ENCODE results near the gene DRC1.
A peak's percentile ranks its signal among the peaks of the same experiment; 100 is the strongest.

DRC1 gene

GRCh38 chr2:26401739-26402541 is at the start of gene DRC1:
DRC1 (plus strand) TSS chr2:26401920; CDS start chr2:26401990, 70 bp downstream.
- TF ChIP-seq MAX (IDR thresholded peaks at IDR 0.05) (peak; percentile 41; the same call in 1 of the 2 replicates), YY1 (IDR thresholded peaks at IDR 0.05; ENCODE audit: low read depth) (no peak), EGR1 (IDR thresholded peaks at IDR 0.05) (peak; percentile 75)

GRCh38 chr2:26352892-26353291 is 48.8 kb upstream of the DRC1 start:
- TF ChIP-seq RAD21 (IDR thresholded peaks at IDR 0.05; ENCODE audit: low read depth) (no peak), EP300 (IDR thresholded peaks at IDR 0.05; ENCODE audit: borderline replicate concordance) (no peak), REST (IDR thresholded peaks at IDR 0.05; ENCODE audit: low read depth) (no peak), FOXM1 (IDR thresholded peaks at IDR 0.05; ENCODE audit: borderline replicate concordance, low read depth) (no peak), TAF1 (IDR thresholded peaks at IDR 0.05; ENCODE audit: low read depth) (no peak), ZBTB7A (IDR thresholded peaks at IDR 0.05; ENCODE audit: low read depth) (no peak), EGR1 (IDR thresholded peaks at IDR 0.05) (no peak), NFIC (IDR thresholded peaks at IDR 0.05) (no peak), CEBPB (IDR thresholded peaks at IDR 0.05) (no peak), YY1 (IDR thresholded peaks at IDR 0.05; ENCODE audit: low read depth) (no peak), CREB1 (IDR thresholded peaks at IDR 0.05; ENCODE audit: low read depth) (no peak)

- TF ChIP-seq TCF12 (IDR thresholded peaks at IDR 0.05; ENCODE audit: low read depth) (peak; percentile 52), RAD21 (IDR thresholded peaks at IDR 0.05; ENCODE audit: low read depth) (peak; percentile 13; the same call in 1 of the 2 replicates), REST (IDR thresholded peaks at IDR 0.05; ENCODE audit: low read depth) (no peak), ZBTB7A (IDR thresholded peaks at IDR 0.05; ENCODE audit: low read depth) (no peak), EP300 (IDR thresholded peaks at IDR 0.05; ENCODE audit: borderline replicate concordance) (peak; percentile 49; the same call in 1 of the 2 replicates), MAX (IDR thresholded peaks at IDR 0.05) (0 out of 2 replicates have a peak, but pooled peaks have one; percentile 36), EGR1 (IDR thresholded peaks at IDR 0.05) (peak; percentile 89), TAF1 (IDR thresholded peaks at IDR 0.05; ENCODE audit: low read depth) (no peak), YY1 (IDR thresholded peaks at IDR 0.05; ENCODE audit: low read depth) (no peak), NFIC (IDR thresholded peaks at IDR 0.05) (peak; percentile 52), TEAD4 (IDR thresholded peaks at IDR 0.05) (peak; percentile 48; the same call in 1 of the 2 replicates), USF1 (IDR thresholded peaks at IDR 0.05) (no peak), CEBPB (IDR thresholded peaks at IDR 0.05) (no peak), FOXM1 (IDR thresholded peaks at IDR 0.05; ENCODE audit: borderline replicate concordance, low read depth) (0 out of 2 replicates have a peak, but pooled peaks have one; percentile 19), CREB1 (IDR thresholded peaks at IDR 0.05; ENCODE audit: low read depth) (no peak)
These were observed 46.4 kb upstream of the DRC1 start for GRCh38 chr2:26355038-26355995.

- TF ChIP-seq EGR1 (IDR thresholded peaks at IDR 0.05), result no peak
- no peak for TF ChIP-seq REST (IDR thresholded peaks at IDR 0.05; ENCODE audit: low read depth)
- TF ChIP-seq TAF1 (IDR thresholded peaks at IDR 0.05; ENCODE audit: low read depth), result no peak
- TF ChIP-seq FOXM1 (IDR thresholded peaks at IDR 0.05; ENCODE audit: borderline replicate concordance, low read depth), result no peak
- TF ChIP-seq USF1 (IDR thresholded peaks at IDR 0.05), result no peak
- no peak for TF ChIP-seq TCF12 (IDR thresholded peaks at IDR 0.05; ENCODE audit: low read depth)
These were observed 45.6 kb upstream of the DRC1 start for GRCh38 chr2:26356111-26356510.
